Peyer's patch (tissue), 4 donors: ENCODE results near the gene GCC2.

Experiments
- CTCF ChIP-seq, 6 experiments: fragments of 450-650 bp in 4 of 6; fragments of 200-600 bp in 2 of 6; sonication (generic) in 1 of 6; IDR thresholded peaks; one replicate each; pipeline ENCODE4 v1.5.1; 2017 to 2019; ENCODE audit warnings: antibody characterized with exemption in 6 of 6, mild to moderate bottlenecking in 3 of 6, moderate library complexity in 1 of 6
- POLR2A ChIP-seq, 2 donors: fragments of 450-650 bp; IDR thresholded peaks; one replicate each; pipeline ENCODE4 v1.5.1; 2017; ENCODE audit warnings: antibody characterized with exemption in 2 of 2, mild to moderate bottlenecking in 2 of 2, moderate library complexity in 2 of 2

- no peak for TF ChIP-seq POLR2A (IDR thresholded peaks at IDR 0.05)
- TF ChIP-seq CTCF (IDR thresholded peaks at IDR 0.05) = no peak
Observed at GRCh38 chr2:108541451-108541850, 92.4 kb downstream of the GCC2 start.
